HG03442 (cell line): ENCODE measurements around the gene AOC3.
"Not testable (repeated sequence)": the region's sequence is repeated elsewhere in the genome, so short reads cannot be mapped to it uniquely, and the experiment has no call there.

ENCODE experiments used
- ATAC-seq: cut with Tn5 transposase; IDR thresholded peaks from one replicate; pipeline ENCODE4 v1.9.1; 2021; ENCODE audit warnings: mild to moderate bottlenecking, moderate library complexity; ENCODE audit not compliant: unreplicated experiment

AOC3 gene

GRCh38 chr17:42889809-42890208, 38.8 kb downstream of the AOC3 start:
- no peak for ATAC-seq

- ATAC-seq: no peak
Measured at GRCh38 chr17:42891539-42892152, 40.6 kb downstream of the AOC3 start.

GRCh38 chr17:42893359-42893758, 42.4 kb downstream of the AOC3 start:
- ATAC-seq: no peak

- no peak for ATAC-seq
Measured at GRCh38 chr17:42894283-42895184, 43.5 kb downstream of the AOC3 start.

GRCh38 chr17:42895185-42895555, 44.2 kb downstream of the AOC3 start:
- no peak for ATAC-seq

GRCh38 chr17:42898147-42898811, 47.3 kb downstream of the AOC3 start:
- ATAC-seq: no peak

- ATAC-seq: not testable (repeated sequence)
Measured at GRCh38 chr17:42899981-42900380, 49.0 kb downstream of the AOC3 start.

GRCh38 chr17:42900460-42901331, 49.7 kb downstream of the AOC3 start, which contains the start of gene G6PC1:
G6PC1 (plus strand) TSS chr17:42900799; CDS start chr17:42900877, 78 bp downstream.
- no peak for ATAC-seq

- ATAC-seq: no peak
Measured at GRCh38 chr17:42901535-42902229, 50.7 kb downstream of the AOC3 start.

GRCh38 chr17:42904110-42904469, 53.1 kb downstream of the AOC3 start:
- ATAC-seq: no peak

GRCh38 chr17:42906772-42907446, 55.9 kb downstream of the AOC3 start:
- no peak for ATAC-seq
